H1 (cell line): Measurements from ENCODE around the gene NDUFAF8. TPM values are rescaled to one million over a fixed set of nuclear protein-coding genes. Genes with fewer than 3 reads are reported as not detected.

Experiments
- CTCF ChIA-PET: fragments of 300-600 bp; sonication (Branson Sonifier 250); formaldehyde crosslinking; loops from one replicate; lab custom pipeline; 2021; ENCODE audit not compliant: partially characterized antibody; lab: Charles Lee
- POLR2A ChIA-PET: fragments of 300-600 bp; sonication (Branson Sonifier 250); formaldehyde crosslinking; loops from one replicate; lab custom pipeline; 2021; ENCODE audit warnings: inconsistent platforms; ENCODE audit not compliant: partially characterized antibody; lab: Charles Lee
- DNase-seq, 2 experiments: peaks; one replicate each; pipeline versions ENCODE4 v3.0.0 to v3.0.0-alpha.2; 2010 to 2022; ENCODE audit warnings: low spot score in 2 of 2, low read depth in 1 of 2, mixed read lengths in 1 of 2
- FAIRE-seq: peaks from 2 replicates; lab custom pipeline; 2011; peaks lifted over from hg19 to GRCh38; lab: Jason Lieb, UNC
- H2AFZ ChIP-seq: 2 replicates; pipeline ENCODE4 v1.8.1; 2012; ENCODE audit warnings: low read length, inconsistent platforms
- H2AK5ac ChIP-seq: 2 replicates; pipeline ENCODE4 v1.6.1; 2013; ENCODE audit warnings: low read depth, low read length
- H2BK120ac ChIP-seq: replicated peaks from 2 replicates; pipeline ENCODE3; 2013; ENCODE audit warnings: low read depth, low read length, inconsistent platforms
- H2BK12ac ChIP-seq: 2 replicates; pipeline ENCODE4 v1.6.1; 2013; ENCODE audit warnings: low read depth, low read length
- H2BK15ac ChIP-seq: 2 replicates; pipeline ENCODE4 v1.6.1; 2013; ENCODE audit warnings: low read length
- H2BK20ac ChIP-seq: 2 replicates; pipeline ENCODE4 v1.6.1; 2013; ENCODE audit warnings: low read length
- H2BK5ac ChIP-seq: 2 replicates; pipeline ENCODE4 v1.6.1; 2013; ENCODE audit warnings: low read depth, low read length
- H3K14ac ChIP-seq: 2 replicates; pipeline ENCODE4 v1.6.1; 2013; ENCODE audit warnings: inconsistent platforms; ENCODE audit not compliant: insufficient read length
- H3K18ac ChIP-seq: 2 replicates; pipeline ENCODE4 v1.6.1; 2013; ENCODE audit warnings: low read length; ENCODE audit errors: extremely low read depth
- H3K23ac ChIP-seq: 2 replicates; pipeline ENCODE4 v1.6.1; 2013; ENCODE audit warnings: inconsistent platforms; ENCODE audit not compliant: insufficient read length
- H3K23me2 ChIP-seq: 2 replicates; pipeline ENCODE4 v1.6.1; 2013; ENCODE audit warnings: low read depth, low read length
- H3K27ac ChIP-seq: 2 replicates; pipeline ENCODE4 v1.6.1; 2011; ENCODE audit warnings: low read depth, low read length, inconsistent platforms
- H3K27me3 ChIP-seq, 4 experiments: replicated peaks in 1 of 4; 1 replicate in 1 of 4; 2 replicates in 3 of 4; pipeline versions ENCODE4 v1.6.1 to v1.8.1; 2011 to 2013; ENCODE audit warnings: low read length in 3 of 4, mild to moderate bottlenecking in 3 of 4, inconsistent platforms in 2 of 4, mixed read lengths in 2 of 4, moderate library complexity in 1 of 4; ENCODE audit not compliant: control insufficient read depth in 3 of 4, insufficient read depth in 3 of 4; ENCODE audit errors: extremely low read depth in 1 of 4
- H3K36me3 ChIP-seq, 4 experiments: 2 replicates each; pipeline versions ENCODE4 v1.6.1 to v1.8.1; 2011 to 2013; ENCODE audit warnings: mild to moderate bottlenecking in 4 of 4, low read length in 3 of 4, moderate library complexity in 2 of 4, control low read depth in 1 of 4, inconsistent platforms in 1 of 4; ENCODE audit not compliant: insufficient read depth in 4 of 4, control insufficient read depth in 2 of 4
- H3K4ac ChIP-seq: replicated peaks from 2 replicates; pipeline ENCODE3; 2013; ENCODE audit warnings: low read length, low read depth, mixed read lengths, inconsistent platforms; ENCODE audit not compliant: insufficient read length
- H3K4me1 ChIP-seq, 4 experiments: replicated peaks in 1 of 4; 1 replicate in 1 of 4; 2 replicates in 3 of 4; pipeline versions ENCODE4 v1.6.1 to v1.8.1; 2011 to 2013; ENCODE audit warnings: low read length in 3 of 4, inconsistent platforms in 2 of 4, mixed read lengths in 1 of 4; ENCODE audit not compliant: insufficient read depth in 4 of 4, control insufficient read depth in 3 of 4
- H3K4me2 ChIP-seq, 2 experiments: 2 replicates each; pipeline versions ENCODE4 v1.6.1 to v1.8.1; 2011 to 2013; ENCODE audit warnings: low read depth in 2 of 2, low read length in 2 of 2, control low read depth in 1 of 2, inconsistent platforms in 1 of 2, mild to moderate bottlenecking in 1 of 2; ENCODE audit not compliant: insufficient read depth in 1 of 2
- H3K4me3 ChIP-seq, 4 experiments: fragments of 200-600, 300-600 bp in 1 of 4; sonication (generic), shearing (Covaris generic), sonication (Bioruptor Twin) in 1 of 4; 2 replicates each; pipeline versions ENCODE4 v1.5.1 to v1.8.1; 2011 to 2016; ENCODE audit warnings: low read length in 4 of 4, low read depth in 3 of 4, control low read depth in 2 of 4, inconsistent platforms in 2 of 4, mild to moderate bottlenecking in 2 of 4, mixed read lengths in 1 of 4, moderate library complexity in 1 of 4; ENCODE audit not compliant: insufficient read depth in 2 of 4; ENCODE audit errors: extremely low read depth in 1 of 4
- H3K56ac ChIP-seq: replicated peaks from 2 replicates; pipeline ENCODE3; 2013; ENCODE audit warnings: low read depth, mild to moderate bottlenecking, mixed read lengths, low read length, inconsistent platforms; ENCODE audit not compliant: insufficient read length
- H3K79me1 ChIP-seq: 2 replicates; pipeline ENCODE4 v1.6.1; 2013; ENCODE audit warnings: low read depth, low read length, control low read depth
- H3K79me2 ChIP-seq, 2 experiments: 2 replicates each; pipeline versions ENCODE4 v1.6.1 to v1.8.1; 2012 to 2013; ENCODE audit warnings: low read length in 2 of 2, mild to moderate bottlenecking in 2 of 2, inconsistent platforms in 1 of 2; ENCODE audit not compliant: insufficient read depth in 2 of 2, control insufficient read depth in 1 of 2
- H3K9ac ChIP-seq, 4 experiments: replicated peaks in 1 of 4; 1 replicate in 1 of 4; 2 replicates in 3 of 4; pipeline versions ENCODE4 v1.6.1 to v1.8.1; 2011 to 2013; ENCODE audit warnings: low read depth in 3 of 4, low read length in 3 of 4, control low read depth in 2 of 4, mild to moderate bottlenecking in 2 of 4, moderate library complexity in 2 of 4, inconsistent platforms in 1 of 4; ENCODE audit errors: extremely low read depth in 1 of 4
- H3K9me3 ChIP-seq, 2 experiments: 2 replicates each; pipeline versions ENCODE4 v1.6.1 to v1.8.1; 2012 to 2013; ENCODE audit warnings: mild to moderate bottlenecking in 2 of 2, moderate library complexity in 2 of 2, control low read depth in 1 of 2, inconsistent platforms in 1 of 2, low read depth in 1 of 2, low read length in 1 of 2, mixed read lengths in 1 of 2; ENCODE audit not compliant: insufficient read depth in 2 of 2
- H4K20me1 ChIP-seq, 2 experiments: replicated peaks in 1 of 2; 2 replicates each; pipeline versions ENCODE3 to v1.8.1; 2011 to 2013; ENCODE audit warnings: inconsistent platforms in 2 of 2, low read length in 2 of 2, mild to moderate bottlenecking in 1 of 2; ENCODE audit not compliant: insufficient read depth in 2 of 2, control insufficient read depth in 1 of 2
- H4K5ac ChIP-seq: 2 replicates; pipeline ENCODE4 v1.6.1; 2013; ENCODE audit warnings: low read length, low read depth, mixed read lengths, inconsistent platforms; ENCODE audit not compliant: insufficient read length
- H4K8ac ChIP-seq: 2 replicates; pipeline ENCODE4 v1.8.0; 2013; ENCODE audit warnings: mild to moderate bottlenecking, moderate library complexity, low read length, inconsistent platforms; ENCODE audit not compliant: insufficient read depth; ENCODE audit errors: extremely low read depth
- H4K91ac ChIP-seq: replicated peaks from 2 replicates; pipeline ENCODE3; 2013; ENCODE audit warnings: low read length, mixed read lengths, inconsistent platforms; ENCODE audit not compliant: insufficient read length
- CTCF ChIP-seq, 3 experiments: IDR thresholded peaks; 1 replicate in 2 of 3; 2 replicates in 1 of 3; pipeline versions ENCODE4 v1.5.1 to v1.6.1; 2011; ENCODE audit warnings: low read length in 3 of 3, mild to moderate bottlenecking in 3 of 3, inconsistent platforms in 2 of 3, low read depth in 1 of 3, moderate library complexity in 1 of 3; ENCODE audit not compliant: insufficient read depth in 1 of 3; ENCODE audit errors: control extremely low read depth in 1 of 3
- EGR1 ChIP-seq: IDR thresholded peaks from 2 replicates; pipeline ENCODE4 v1.6.1; 2011; ENCODE audit warnings: low read depth, low read length, borderline replicate concordance
- GTF2F1 ChIP-seq: IDR thresholded peaks from 2 replicates; pipeline ENCODE4 v1.6.1; 2012; ENCODE audit warnings: low read depth, low read length, improper control_type of control experiment, borderline replicate concordance
- JUND ChIP-seq: IDR thresholded peaks from 2 replicates; pipeline ENCODE4 v1.6.1; 2011; ENCODE audit warnings: mild to moderate bottlenecking, improper control_type of control experiment, low read length
- KDM4A ChIP-seq: IDR thresholded peaks from one replicate; pipeline ENCODE4 v1.7.1; 2012; ENCODE audit warnings: low read depth, mild to moderate bottlenecking, moderate library complexity, low read length, inconsistent platforms; ENCODE audit not compliant: severe bottlenecking
- POU5F1 ChIP-seq: IDR thresholded peaks from 2 replicates; pipeline ENCODE4 v1.6.1; 2011; ENCODE audit warnings: low read depth, mild to moderate bottlenecking, low read length, moderate library complexity
- RNF2 ChIP-seq: fragments of 200-900, 300-1000 bp; sonication (generic); IDR thresholded peaks from 2 replicates; pipeline ENCODE4 v1.7.1; 2016; ENCODE audit warnings: borderline replicate concordance, low read depth, mild to moderate bottlenecking, antibody characterized with exemption, low read length; ENCODE audit not compliant: poor library complexity, severe bottlenecking; ENCODE audit errors: missing control alignments
- TBP ChIP-seq: IDR thresholded peaks from 2 replicates; pipeline ENCODE4 v1.6.1; 2011; ENCODE audit warnings: low read depth, low read length, improper control_type of control experiment
- TCF12 ChIP-seq: IDR thresholded peaks from 2 replicates; pipeline ENCODE4 v1.6.1; 2011; ENCODE audit warnings: low read depth, mild to moderate bottlenecking, low read length
- WGBS, 2 experiments: shearing (Covaris generic) in 1 of 2; methylation state at CpG; one replicate each; pipeline versions ENCODE4 v1.1.6 to v1.1.7; 2013 to 2015; ENCODE audit warnings: low lambda C conversion rate in 2 of 2, mixed read lengths in 2 of 2, inconsistent platforms in 1 of 2, low coverage in 1 of 2, missing lambda C conversion rate in 1 of 2; ENCODE audit not compliant: insufficient replicate concordance in 2 of 2, insufficient coverage in 1 of 2, insufficient read length in 1 of 2; ENCODE audit errors: extremely low coverage in 1 of 2, missing lambda C conversion rate in 1 of 2; 5-methylcytosine and 5-hydroxymethylcytosine counted together
- polyA plus RNA-seq, 7 experiments: library from polyadenylated mRNA; depleted of rRNA in 3 of 7; stranded (reverse) in 5 of 7; unstranded in 2 of 7; fragments of >200 nt in 5 of 7; fragments of 200-250 nt in 2 of 7; gene quantifications; 1 replicate in 5 of 7; 2 replicates in 1 of 7; 4 replicates in 1 of 7; pipeline versions ENCODE4 v1.2.1 to v1.2.3, GENCODE V29; 2011 to 2013; ENCODE audit warnings: missing spikeins in 2 of 7, mixed read lengths in 2 of 7
- total RNA-seq: library from RNA; stranded (reverse); fragmentation: NEBNext Ultra II Directional; extraction: Animal tissue kit (Norgen Biotek cat#: 25700); gene quantifications from 2 replicates; pipeline ENCODE4 v1.2.1, GENCODE V29; 2021

Gene NDUFAF8
- total and polyA plus RNA-seq, 2 of the 8 experiments (the other 6 are each of a cell fraction or from before 2014, with no cell fraction given): 48.9 to 91.1 TPM

DNA sequence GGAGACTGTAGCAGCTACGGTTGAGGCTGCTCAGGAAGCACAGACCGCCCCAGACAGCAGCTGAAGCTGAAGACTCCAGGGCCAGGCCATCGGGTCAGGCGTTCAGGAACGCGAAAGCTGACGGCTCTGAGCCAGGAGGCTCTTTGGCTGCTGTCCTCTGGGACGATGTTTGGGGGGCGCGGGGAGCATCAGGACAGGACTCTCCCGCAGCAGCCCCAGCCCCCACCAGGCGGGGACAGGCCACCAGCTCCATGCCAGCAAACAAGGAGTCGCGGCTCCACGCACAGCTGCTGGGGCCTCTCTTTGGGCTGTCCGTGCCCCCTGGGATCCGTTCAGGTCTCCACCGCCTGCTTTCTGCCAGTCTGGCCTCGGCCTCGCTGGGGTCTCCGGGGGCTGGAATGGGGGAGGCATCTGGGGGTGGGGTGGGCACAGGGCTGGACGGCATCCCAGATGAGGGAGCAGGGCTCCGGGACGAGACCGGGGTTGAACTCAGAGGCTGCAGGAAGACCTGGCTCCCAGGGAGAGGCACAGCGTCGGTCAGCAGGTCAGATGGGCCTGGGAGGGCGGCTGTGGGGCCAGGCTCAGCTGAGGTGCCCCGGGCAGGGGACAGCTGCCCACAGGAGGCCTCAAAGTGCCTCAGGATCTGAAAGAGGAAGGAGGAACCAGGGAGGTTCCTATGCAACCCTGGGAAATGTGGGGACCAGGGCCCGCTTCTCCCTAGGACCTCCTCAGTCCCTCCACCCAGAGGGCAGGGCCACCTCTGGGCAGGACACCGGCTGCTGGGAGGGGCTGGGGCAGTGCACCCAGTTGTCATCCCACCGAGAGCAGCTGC, 10.1 kb upstream of the NDUFAF8 start:
- Histone ChIP-seq H3K4ac (no peak overlapping the region), H3K23ac (no peak overlapping the region), H3K27me3 (peaks cover 0 to 1% (median 0%) of the 10 kb centered on the region in 4 experiments; a peak in 2 of 7 replicates), H3K4me3 (no peak overlapping the region), H2BK120ac (no peak overlapping the region), H3K18ac (no peak overlapping the region), H3K4me1 (no peaks in the 10 kb centered on the region), H2BK5ac (no peak overlapping the region), H3K27ac (no peak overlapping the region), H2BK12ac (no peak overlapping the region), H3K9ac (no peak overlapping the region), H3K23me2 (no peaks in the 10 kb centered on the region), H3K4me2 (no peak overlapping the region), H4K5ac (no peak overlapping the region), H3K79me2 (no peaks in the 10 kb centered on the region), H3K9me3 (no peaks in the 10 kb centered on the region; a peak in 1 of 4 replicates), H3K36me3 (peaks cover 0 to 18% (median 4%) of the 10 kb centered on the region in 4 experiments; a peak in 5 of 8 replicates), H2BK15ac (no peak overlapping the region), H4K8ac (no peak overlapping the region), H4K20me1 (peaks cover 0 to 8% of the 10 kb centered on the region in 2 experiments), H2AFZ (no peak overlapping the region), H2BK20ac (no peak overlapping the region), H2AK5ac (no peak overlapping the region), H4K91ac (no peak overlapping the region), H3K56ac (no peak overlapping the region), H3K14ac (no peak overlapping the region), H3K79me1 (no peaks in the 10 kb centered on the region; the same call in 1 of the 2 replicates)
- FAIRE-seq: no peak
- WGBS, 2 experiments: 92% methylated on average over 24 of the region's 32 CpGs; no CpG with 5 or more reads in 1 of the 2 experiments
- no peak for DNase-seq
- ChIA-PET POLR2A (interaction anchor here (0.6 to 1.7 kb wide), 4 partner anchors 10 to 480 kb away, joined by 3 read pairs; no protein-coding TSS in a partner anchor), CTCF (interaction anchor here (0.7 to 1.7 kb wide), 2 partner anchors 8 to 22 kb away, joined by 3 to 4 read pairs; no protein-coding TSS in a partner anchor)
- TF ChIP-seq CTCF (IDR thresholded peaks at IDR 0.05; ENCODE audit: control extremely low read depth in 1 of 3, insufficient read depth in 1 of 3, low read depth in 1 of 3, low read length in 3 of 3): no peak
- TF ChIP-seq EGR1: no peak
- no peak for TF ChIP-seq RNF2
- TF ChIP-seq KDM4A: no peak
- TF ChIP-seq POU5F1: no peak
- TF ChIP-seq TBP: no peak
- no peak for TF ChIP-seq JUND
- TF ChIP-seq GTF2F1: no peak
- no peak for TF ChIP-seq TCF12
